SK-N-SH treated with all-trans-retinoic acid at 6 μM for 48 hours (cell line): ENCODE data around the gene KCNK2.

Experiments
- ATAC-seq: fragments of 200-7000 bp; cut with Tn5 transposase; 3 replicates; pipeline ENCODE4 v1.9.1; 2020; ENCODE audit warnings: mild to moderate bottlenecking, moderate library complexity
- ARNTL ChIP-seq: fragments of 450-650 bp; formaldehyde crosslinking; IDR thresholded peaks from 2 replicates; pipeline ENCODE4 v1.5.0; 2020; ENCODE audit warnings: low read depth, mild to moderate bottlenecking, moderate library complexity, borderline replicate concordance
- BACH2 ChIP-seq: fragments of 250-450 bp; sonication (Bioruptor Pico); IDR thresholded peaks from 2 replicates; pipeline ENCODE4 v1.9.0; 2021; ENCODE audit warnings: mild to moderate bottlenecking, borderline replicate concordance
- CSDC2 ChIP-seq: fragments of 250-450 bp; sonication (Bioruptor Pico); IDR thresholded peaks from 2 replicates; pipeline ENCODE4 v1.5.0; 2020; ENCODE audit warnings: mild to moderate bottlenecking, moderate library complexity
- ESRRG ChIP-seq: fragments of 250-450 bp; sonication (Bioruptor Pico); IDR thresholded peaks from 2 replicates; pipeline ENCODE4 v1.6.1; 2021; ENCODE audit warnings: mild to moderate bottlenecking
- ISL1 ChIP-seq: fragments of 250-450 bp; sonication (Bioruptor Pico); IDR thresholded peaks from 2 replicates; pipeline ENCODE4 v2.1.2; 2022; ENCODE audit warnings: mild to moderate bottlenecking, moderate library complexity
- OSR1 ChIP-seq: fragments of 250-450 bp; sonication (Bioruptor Pico); IDR thresholded peaks from 2 replicates; pipeline ENCODE4 v1.8.0; 2022; ENCODE audit warnings: moderate library complexity, mild to moderate bottlenecking, inconsistent platforms
- PPARA ChIP-seq: fragments of 250-450 bp; sonication (Bioruptor Pico); IDR thresholded peaks from 2 replicates; pipeline ENCODE4 v1.5.0; 2020; ENCODE audit warnings: mild to moderate bottlenecking, borderline replicate concordance
- RARB ChIP-seq: fragments of 250-450 bp; sonication (Bioruptor Pico); IDR thresholded peaks from 2 replicates; pipeline ENCODE4 v1.8.0; 2021; ENCODE audit warnings: mild to moderate bottlenecking, moderate library complexity
- SNAI2 ChIP-seq: fragments of 250-450 bp; sonication (Bioruptor Pico); IDR thresholded peaks from 2 replicates; pipeline ENCODE4 v1.5.0; 2020; ENCODE audit warnings: mild to moderate bottlenecking, moderate library complexity
- TCF4 ChIP-seq: fragments of 250-450 bp; sonication (Bioruptor Pico); IDR thresholded peaks from 2 replicates; pipeline ENCODE4 v1.8.0; 2021; ENCODE audit warnings: mild to moderate bottlenecking, moderate library complexity, borderline replicate concordance
- ZC3H10 ChIP-seq: fragments of 250-450 bp; sonication (Bioruptor Pico); IDR thresholded peaks from 2 replicates; pipeline ENCODE4 v1.5.1; 2021; ENCODE audit warnings: mild to moderate bottlenecking, moderate library complexity
- ZFP3 ChIP-seq: fragments of 250-450 bp; sonication (Bioruptor Pico); IDR thresholded peaks from 2 replicates; pipeline ENCODE4 v1.5.0; 2020; ENCODE audit warnings: mild to moderate bottlenecking, moderate library complexity
- ZFP30 ChIP-seq: fragments of 450-650 bp; formaldehyde crosslinking; IDR thresholded peaks from 2 replicates; pipeline ENCODE4 v1.5.0; 2022; ENCODE audit warnings: mild to moderate bottlenecking, moderate library complexity
- ZNF70 ChIP-seq: fragments of 450-650 bp; formaldehyde crosslinking; IDR thresholded peaks from 2 replicates; pipeline ENCODE4 v1.5.0; 2020; ENCODE audit warnings: mild to moderate bottlenecking, moderate library complexity
- TF ChIP-seq, protein P1 (sequence below): fragments of 250-450 bp; sonication (Bioruptor Pico); IDR thresholded peaks from 2 replicates; pipeline ENCODE4 v1.5.1; 2020; ENCODE audit warnings: low read depth, mild to moderate bottlenecking, moderate library complexity
- TF ChIP-seq, protein P2 (sequence below): fragments of 250-450 bp; sonication (Bioruptor Pico); IDR thresholded peaks from 2 replicates; pipeline ENCODE4 v1.5.0; 2020; ENCODE audit warnings: mild to moderate bottlenecking, moderate library complexity
- TF ChIP-seq, protein P3 (sequence below): fragments of 250-450 bp; sonication (Bioruptor Pico); IDR thresholded peaks from 2 replicates; pipeline ENCODE4 v1.8.0; 2020; ENCODE audit warnings: mild to moderate bottlenecking, moderate library complexity, borderline replicate concordance

The KCNK2 gene

DNA sequence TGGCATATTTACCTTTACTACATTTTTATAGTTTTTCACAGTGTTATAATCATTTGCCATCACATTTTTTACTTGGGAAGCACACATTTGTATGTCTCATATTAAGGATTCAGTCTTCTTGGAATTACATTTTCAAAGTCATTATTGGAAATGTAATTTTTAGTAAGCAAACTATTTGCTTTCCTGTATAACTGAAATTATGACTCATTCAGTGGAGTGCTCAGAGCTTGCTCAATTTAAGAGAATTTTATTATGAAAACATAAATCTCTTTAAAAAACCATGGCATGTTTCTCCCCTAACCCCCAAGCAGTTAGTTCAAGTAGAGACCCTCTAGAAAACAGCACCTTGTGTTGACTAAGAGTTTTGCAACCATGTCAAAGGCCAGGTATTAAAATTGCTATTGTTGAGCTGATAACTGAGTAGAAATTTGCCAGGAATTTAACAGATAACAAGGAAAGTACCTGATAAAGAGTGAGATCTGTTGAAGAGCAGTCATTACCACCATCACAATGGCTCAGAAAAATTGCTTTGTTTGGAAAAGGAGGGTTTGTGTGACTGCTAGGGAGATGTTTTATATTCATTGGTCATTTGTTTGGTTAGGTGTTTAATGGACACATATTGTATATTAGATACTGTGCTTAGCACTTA is 105.9 kb downstream of the KCNK2 start:
- ATAC-seq = no peak

DNA sequence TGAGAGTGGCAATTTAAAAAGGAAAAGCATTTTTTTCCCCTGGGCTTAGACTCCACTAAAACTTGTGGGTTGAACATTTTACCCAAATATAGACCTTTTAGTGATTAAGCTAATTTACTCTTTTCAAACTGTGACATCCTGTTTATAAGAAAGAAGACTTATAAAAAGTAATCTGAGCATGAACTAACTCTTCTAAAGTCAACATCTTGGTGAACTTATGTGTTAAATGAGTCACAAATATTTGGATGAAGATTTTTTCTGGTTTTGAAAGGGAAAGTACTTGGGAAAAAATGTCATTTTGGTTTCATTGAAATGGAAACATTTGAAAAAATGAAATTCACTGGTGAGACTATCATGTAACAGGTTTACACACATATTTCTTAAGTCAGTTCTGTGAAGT is 109.8 kb downstream of the KCNK2 start:
- TF ChIP-seq BACH2 (CRISPR knock-in tag) (no peak), ZC3H10 (CRISPR knock-in tag) (no peak), CSDC2 (CRISPR knock-in tag) (no peak), SNAI2 (CRISPR knock-in tag) (no peak), ISL1 (CRISPR knock-in tag) (no peak)
- TF ChIP-seq, protein P1, sequence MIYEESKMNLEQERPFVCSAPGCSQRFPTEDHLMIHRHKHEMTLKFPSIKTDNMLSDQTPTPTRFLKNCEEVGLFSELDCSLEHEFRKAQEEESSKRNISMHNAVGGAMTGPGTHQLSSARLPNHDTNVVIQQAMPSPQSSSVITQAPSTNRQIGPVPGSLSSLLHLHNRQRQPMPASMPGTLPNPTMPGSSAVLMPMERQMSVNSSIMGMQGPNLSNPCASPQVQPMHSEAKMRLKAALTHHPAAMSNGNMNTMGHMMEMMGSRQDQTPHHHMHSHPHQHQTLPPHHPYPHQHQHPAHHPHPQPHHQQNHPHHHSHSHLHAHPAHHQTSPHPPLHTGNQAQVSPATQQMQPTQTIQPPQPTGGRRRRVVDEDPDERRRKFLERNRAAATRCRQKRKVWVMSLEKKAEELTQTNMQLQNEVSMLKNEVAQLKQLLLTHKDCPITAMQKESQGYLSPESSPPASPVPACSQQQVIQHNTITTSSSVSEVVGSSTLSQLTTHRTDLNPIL (CRISPR knock-in tag) = no peak
- TF ChIP-seq, all 23 proteins: peak for 0
- no peak; the same call in 2 of the 3 replicates for ATAC-seq

More for the DNA sequence above, 105.9 kb downstream of the KCNK2 start:
- TF ChIP-seq SNAI2 (CRISPR knock-in tag) = no peak
- TF ChIP-seq TCF4 = no peak
- no peak for TF ChIP-seq PPARA (CRISPR knock-in tag)
- TF ChIP-seq BACH2 (CRISPR knock-in tag) = no peak
- TF ChIP-seq OSR1 (CRISPR knock-in tag) = no peak
- TF ChIP-seq, protein P2, sequence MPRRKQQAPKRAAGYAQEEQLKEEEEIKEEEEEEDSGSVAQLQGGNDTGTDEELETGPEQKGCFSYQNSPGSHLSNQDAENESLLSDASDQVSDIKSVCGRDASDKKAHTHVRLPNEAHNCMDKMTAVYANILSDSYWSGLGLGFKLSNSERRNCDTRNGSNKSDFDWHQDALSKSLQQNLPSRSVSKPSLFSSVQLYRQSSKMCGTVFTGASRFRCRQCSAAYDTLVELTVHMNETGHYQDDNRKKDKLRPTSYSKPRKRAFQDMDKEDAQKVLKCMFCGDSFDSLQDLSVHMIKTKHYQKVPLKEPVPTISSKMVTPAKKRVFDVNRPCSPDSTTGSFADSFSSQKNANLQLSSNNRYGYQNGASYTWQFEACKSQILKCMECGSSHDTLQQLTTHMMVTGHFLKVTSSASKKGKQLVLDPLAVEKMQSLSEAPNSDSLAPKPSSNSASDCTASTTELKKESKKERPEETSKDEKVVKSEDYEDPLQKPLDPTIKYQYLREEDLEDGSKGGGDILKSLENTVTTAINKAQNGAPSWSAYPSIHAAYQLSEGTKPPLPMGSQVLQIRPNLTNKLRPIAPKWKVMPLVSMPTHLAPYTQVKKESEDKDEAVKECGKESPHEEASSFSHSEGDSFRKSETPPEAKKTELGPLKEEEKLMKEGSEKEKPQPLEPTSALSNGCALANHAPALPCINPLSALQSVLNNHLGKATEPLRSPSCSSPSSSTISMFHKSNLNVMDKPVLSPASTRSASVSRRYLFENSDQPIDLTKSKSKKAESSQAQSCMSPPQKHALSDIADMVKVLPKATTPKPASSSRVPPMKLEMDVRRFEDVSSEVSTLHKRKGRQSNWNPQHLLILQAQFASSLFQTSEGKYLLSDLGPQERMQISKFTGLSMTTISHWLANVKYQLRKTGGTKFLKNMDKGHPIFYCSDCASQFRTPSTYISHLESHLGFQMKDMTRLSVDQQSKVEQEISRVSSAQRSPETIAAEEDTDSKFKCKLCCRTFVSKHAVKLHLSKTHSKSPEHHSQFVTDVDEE = no peak
- TF ChIP-seq ARNTL (CRISPR knock-in tag) = no peak
- TF ChIP-seq, protein P3, sequence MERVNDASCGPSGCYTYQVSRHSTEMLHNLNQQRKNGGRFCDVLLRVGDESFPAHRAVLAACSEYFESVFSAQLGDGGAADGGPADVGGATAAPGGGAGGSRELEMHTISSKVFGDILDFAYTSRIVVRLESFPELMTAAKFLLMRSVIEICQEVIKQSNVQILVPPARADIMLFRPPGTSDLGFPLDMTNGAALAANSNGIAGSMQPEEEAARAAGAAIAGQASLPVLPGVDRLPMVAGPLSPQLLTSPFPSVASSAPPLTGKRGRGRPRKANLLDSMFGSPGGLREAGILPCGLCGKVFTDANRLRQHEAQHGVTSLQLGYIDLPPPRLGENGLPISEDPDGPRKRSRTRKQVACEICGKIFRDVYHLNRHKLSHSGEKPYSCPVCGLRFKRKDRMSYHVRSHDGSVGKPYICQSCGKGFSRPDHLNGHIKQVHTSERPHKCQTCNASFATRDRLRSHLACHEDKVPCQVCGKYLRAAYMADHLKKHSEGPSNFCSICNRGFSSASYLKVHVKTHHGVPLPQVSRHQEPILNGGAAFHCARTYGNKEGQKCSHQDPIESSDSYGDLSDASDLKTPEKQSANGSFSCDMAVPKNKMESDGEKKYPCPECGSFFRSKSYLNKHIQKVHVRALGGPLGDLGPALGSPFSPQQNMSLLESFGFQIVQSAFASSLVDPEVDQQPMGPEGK (CRISPR knock-in tag) = no peak
- no peak for TF ChIP-seq ZFP3 (CRISPR knock-in tag)
- TF ChIP-seq RARB (CRISPR knock-in tag) = no peak
- TF ChIP-seq ISL1 (CRISPR knock-in tag) = no peak

DNA sequence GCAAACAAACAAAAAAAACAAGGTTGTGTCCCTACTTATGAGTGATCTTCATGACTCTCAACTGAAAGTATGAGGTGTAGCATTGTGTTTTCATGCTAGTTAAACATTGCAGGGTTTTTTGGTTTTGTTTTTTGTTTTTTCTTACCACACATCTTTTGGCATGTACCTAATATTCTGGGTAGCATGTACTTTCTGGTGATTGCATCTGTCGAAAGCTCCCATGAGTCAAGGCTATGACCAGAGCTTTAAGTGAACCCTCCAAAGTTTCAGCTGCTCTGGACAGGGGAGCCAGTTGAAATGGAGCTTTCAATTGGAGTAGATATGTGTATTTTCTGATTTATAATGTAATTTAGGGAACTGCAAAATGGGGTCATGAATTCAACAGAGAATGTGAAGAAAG is 115.5 kb downstream of the KCNK2 start:
- no peak for ATAC-seq
- TF ChIP-seq ESRRG (CRISPR knock-in tag) = no peak

DNA sequence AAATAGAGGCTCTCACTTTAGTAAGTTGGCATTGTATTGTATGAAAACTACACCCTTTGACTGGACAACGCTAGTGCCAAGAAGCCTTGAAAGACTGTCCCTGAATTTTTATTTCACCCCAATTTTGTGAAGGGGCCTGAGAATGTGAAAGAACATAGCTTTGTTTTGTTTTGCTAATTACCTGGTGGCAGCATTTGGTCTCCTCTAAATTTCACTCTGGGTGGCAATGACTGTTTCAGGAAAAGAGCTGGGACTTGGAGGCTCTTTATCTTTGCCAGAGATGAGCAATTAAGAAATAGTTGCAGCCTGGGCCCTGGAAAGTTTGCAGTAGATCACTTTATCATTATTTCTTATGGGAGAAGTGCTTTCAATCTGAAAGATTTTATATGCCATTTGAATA is 117.6 kb downstream of the KCNK2 start:
- TF ChIP-seq SNAI2 (CRISPR knock-in tag) (no peak), TCF4 (no peak), ZC3H10 (CRISPR knock-in tag) (no peak), BACH2 (CRISPR knock-in tag) (no peak), ZFP30 (CRISPR knock-in tag) (no peak), ZNF70 (no peak)
- TF ChIP-seq, protein P1 (CRISPR knock-in tag) = no peak
- TF ChIP-seq, protein P2 = no peak
- TF ChIP-seq, all 23 proteins: peak for 0
- ATAC-seq = no peak
